H1 (cell line): ENCODE measurements around the gene ANKRD31. TPM values are rescaled to one million over a fixed set of nuclear protein-coding genes. Genes with fewer than 3 reads are reported as not detected.
A peak's percentile ranks its signal among the peaks of the same experiment; 100 is the strongest.

Experiments used
- ASH2L ChIP-seq: fragments of 200-600, 300-600 bp; sonication (generic); IDR thresholded peaks from one replicate; pipeline ENCODE4 v1.7.1; 2017; ENCODE audit warnings: low read length
- BACH1 ChIP-seq: IDR thresholded peaks from 2 replicates; pipeline ENCODE4 v1.6.1; 2012; ENCODE audit warnings: low read length, improper control_type of control experiment
- CBX5 ChIP-seq: fragments of 300-800, 300-1000 bp; sonication (generic); IDR thresholded peaks from 2 replicates; pipeline ENCODE4 v1.7.1; 2016; ENCODE audit warnings: antibody characterized with exemption, low read length, low read depth
- GABPA ChIP-seq: IDR thresholded peaks from 2 replicates; pipeline ENCODE4 v1.6.1; 2011; ENCODE audit warnings: mild to moderate bottlenecking, low read length, moderate library complexity, borderline replicate concordance; ENCODE audit not compliant: insufficient read depth
- HDAC6 ChIP-seq: IDR thresholded peaks from one replicate; pipeline ENCODE4 v1.7.1; 2012; ENCODE audit warnings: low read depth, mild to moderate bottlenecking, inconsistent platforms, low read length, moderate library complexity
- JUN ChIP-seq: IDR thresholded peaks from 2 replicates; pipeline ENCODE4 v1.6.1; 2011; ENCODE audit warnings: low read depth, mild to moderate bottlenecking, improper control_type of control experiment, low read length
- KDM5A ChIP-seq: fragments of 200-600 bp; IDR thresholded peaks from 2 replicates; pipeline ENCODE4 v1.7.1; 2012; ENCODE audit warnings: mild to moderate bottlenecking, low read length, inconsistent platforms, mixed read lengths
- NRF1 ChIP-seq: IDR thresholded peaks from 2 replicates; pipeline ENCODE4 v1.6.1; 2011; ENCODE audit warnings: mild to moderate bottlenecking, low read depth, low read length, improper control_type of control experiment
- POU5F1 ChIP-seq: IDR thresholded peaks from 2 replicates; pipeline ENCODE4 v1.6.1; 2011; ENCODE audit warnings: low read depth, mild to moderate bottlenecking, low read length, moderate library complexity
- RAD21 ChIP-seq, 2 experiments: IDR thresholded peaks in 1 of 2; conservative IDR thresholded peaks in 1 of 2; 2 replicates each; pipeline ENCODE4 v1.6.1; 2011; ENCODE audit warnings: low read depth in 2 of 2, low read length in 2 of 2, improper control_type of control experiment in 1 of 2, inconsistent platforms in 1 of 2, mild to moderate bottlenecking in 1 of 2, moderate library complexity in 1 of 2
- RBBP5 ChIP-seq: IDR thresholded peaks from 2 replicates; pipeline ENCODE4 v1.7.1; 2012; ENCODE audit warnings: low read depth, mild to moderate bottlenecking, inconsistent platforms, low read length, moderate library complexity, borderline replicate concordance
- RFX5 ChIP-seq: IDR thresholded peaks from 2 replicates; pipeline ENCODE4 v1.6.1; 2011; ENCODE audit warnings: low read depth, low read length, improper control_type of control experiment, borderline replicate concordance
- SIX5 ChIP-seq: IDR thresholded peaks from 2 replicates; pipeline ENCODE4 v1.6.1; 2011; ENCODE audit warnings: mild to moderate bottlenecking, low read depth, low read length
- SP1 ChIP-seq: IDR thresholded peaks from 2 replicates; pipeline ENCODE4 v1.6.1; 2011; ENCODE audit warnings: low read depth, low read length
- SP2 ChIP-seq: IDR thresholded peaks from 2 replicates; pipeline ENCODE4 v1.6.1; 2012; ENCODE audit warnings: mild to moderate bottlenecking, low read length, inconsistent platforms
- SRF ChIP-seq: IDR thresholded peaks from 2 replicates; pipeline ENCODE4 v1.6.1; 2011; ENCODE audit warnings: mild to moderate bottlenecking, low read depth, low read length, moderate library complexity
- SUZ12 ChIP-seq: fragments of 200-600 bp; sonication (generic); IDR thresholded peaks from 2 replicates; pipeline ENCODE4 v1.6.1; 2012; ENCODE audit warnings: mild to moderate bottlenecking, inconsistent platforms, low read length, moderate library complexity, mixed read lengths
- TEAD4 ChIP-seq: IDR thresholded peaks from 2 replicates; pipeline ENCODE4 v1.6.1; 2012; ENCODE audit warnings: low read depth, low read length, inconsistent platforms, mixed read lengths
- polyA plus RNA-seq, 7 experiments: library from polyadenylated mRNA; depleted of rRNA in 3 of 7; stranded (reverse) in 5 of 7; unstranded in 2 of 7; fragments of >200 nt in 5 of 7; fragments of 200-250 nt in 2 of 7; gene quantifications; 1 replicate in 5 of 7; 2 replicates in 1 of 7; 4 replicates in 1 of 7; pipeline versions ENCODE4 v1.2.1 to v1.2.3, GENCODE V29; 2011 to 2013; ENCODE audit warnings: missing spikeins in 2 of 7, mixed read lengths in 2 of 7
- total RNA-seq: library from RNA; stranded (reverse); fragmentation: NEBNext Ultra II Directional; extraction: Animal tissue kit (Norgen Biotek cat#: 25700); gene quantifications from 2 replicates; pipeline ENCODE4 v1.2.1, GENCODE V29; 2021
- TF ChIP-seq, protein P1 (sequence below): IDR thresholded peaks from 2 replicates; pipeline ENCODE4 v1.6.1; 2012; ENCODE audit warnings: inconsistent platforms
- TF ChIP-seq, protein P2 (sequence below), 3 experiments: IDR thresholded peaks; 1 replicate in 2 of 3; 2 replicates in 1 of 3; pipeline versions ENCODE4 v1.5.1 to v1.6.1; 2011; ENCODE audit warnings: low read length in 3 of 3, mild to moderate bottlenecking in 3 of 3, inconsistent platforms in 2 of 3, low read depth in 1 of 3, moderate library complexity in 1 of 3; ENCODE audit not compliant: insufficient read depth in 1 of 3; ENCODE audit errors: control extremely low read depth in 1 of 3
- TF ChIP-seq, protein P3 (sequence below): IDR thresholded peaks from 2 replicates; pipeline ENCODE4 v1.6.1; 2011; ENCODE audit warnings: low read depth, mild to moderate bottlenecking, low read length; ENCODE audit not compliant: insufficient read depth
- TF ChIP-seq, protein P4 (sequence below): IDR thresholded peaks from 2 replicates; pipeline ENCODE4 v1.6.1; 2011; ENCODE audit warnings: low read length, improper control_type of control experiment

ANKRD31 gene
- total and polyA plus RNA-seq, 2 of the 8 experiments (the other 6 are each of a cell fraction or from before 2014, with no cell fraction given), result 0.05 to 0.06 TPM

DNA sequence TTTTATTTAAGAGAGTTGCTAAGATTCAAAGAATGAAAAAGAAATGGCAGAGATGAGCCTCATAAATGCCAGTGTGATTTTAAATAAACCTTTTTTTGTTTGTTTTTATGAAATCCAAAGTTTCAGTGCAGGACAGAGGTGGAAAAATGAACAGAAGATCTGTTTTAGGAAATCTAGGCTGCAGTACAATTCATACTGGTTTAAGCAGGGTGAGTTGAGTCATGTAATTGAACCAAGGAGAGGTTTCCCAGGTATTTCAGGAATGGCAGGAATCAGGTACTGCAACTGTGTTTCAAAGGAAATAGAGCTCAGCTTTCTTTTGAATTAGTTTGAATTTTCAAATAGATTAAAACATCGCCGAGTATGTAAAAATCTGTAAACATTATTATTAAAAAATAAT lies 3.0 kb upstream of the ANKRD31 start (continued):
- TF ChIP-seq RFX5, result no peak
- TF ChIP-seq POU5F1, result no peak
- TF ChIP-seq SP2, result no peak
- TF ChIP-seq ASH2L, result peak; percentile 70
- TF ChIP-seq BACH1, result no peak
- TF ChIP-seq, protein P1, sequence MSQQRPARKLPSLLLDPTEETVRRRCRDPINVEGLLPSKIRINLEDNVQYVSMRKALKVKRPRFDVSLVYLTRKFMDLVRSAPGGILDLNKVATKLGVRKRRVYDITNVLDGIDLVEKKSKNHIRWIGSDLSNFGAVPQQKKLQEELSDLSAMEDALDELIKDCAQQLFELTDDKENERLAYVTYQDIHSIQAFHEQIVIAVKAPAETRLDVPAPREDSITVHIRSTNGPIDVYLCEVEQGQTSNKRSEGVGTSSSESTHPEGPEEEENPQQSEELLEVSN, result no peak
- TF ChIP-seq RAD21 (IDR thresholded peaks at IDR 0.05 in 1 of 2, conservative IDR thresholded peaks at IDR 0.05 in 1 of 2; ENCODE audit: low read depth in 2 of 2, low read length in 2 of 2), result no peak
- TF ChIP-seq, protein P2, sequence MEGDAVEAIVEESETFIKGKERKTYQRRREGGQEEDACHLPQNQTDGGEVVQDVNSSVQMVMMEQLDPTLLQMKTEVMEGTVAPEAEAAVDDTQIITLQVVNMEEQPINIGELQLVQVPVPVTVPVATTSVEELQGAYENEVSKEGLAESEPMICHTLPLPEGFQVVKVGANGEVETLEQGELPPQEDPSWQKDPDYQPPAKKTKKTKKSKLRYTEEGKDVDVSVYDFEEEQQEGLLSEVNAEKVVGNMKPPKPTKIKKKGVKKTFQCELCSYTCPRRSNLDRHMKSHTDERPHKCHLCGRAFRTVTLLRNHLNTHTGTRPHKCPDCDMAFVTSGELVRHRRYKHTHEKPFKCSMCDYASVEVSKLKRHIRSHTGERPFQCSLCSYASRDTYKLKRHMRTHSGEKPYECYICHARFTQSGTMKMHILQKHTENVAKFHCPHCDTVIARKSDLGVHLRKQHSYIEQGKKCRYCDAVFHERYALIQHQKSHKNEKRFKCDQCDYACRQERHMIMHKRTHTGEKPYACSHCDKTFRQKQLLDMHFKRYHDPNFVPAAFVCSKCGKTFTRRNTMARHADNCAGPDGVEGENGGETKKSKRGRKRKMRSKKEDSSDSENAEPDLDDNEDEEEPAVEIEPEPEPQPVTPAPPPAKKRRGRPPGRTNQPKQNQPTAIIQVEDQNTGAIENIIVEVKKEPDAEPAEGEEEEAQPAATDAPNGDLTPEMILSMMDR (IDR thresholded peaks at IDR 0.05; ENCODE audit: control extremely low read depth in 1 of 3, insufficient read depth in 1 of 3, low read depth in 1 of 3, low read length in 3 of 3), result no peak
- no peak for TF ChIP-seq GABPA
- no peak for TF ChIP-seq SIX5
- TF ChIP-seq SRF, result no peak
- TF ChIP-seq, protein P3, sequence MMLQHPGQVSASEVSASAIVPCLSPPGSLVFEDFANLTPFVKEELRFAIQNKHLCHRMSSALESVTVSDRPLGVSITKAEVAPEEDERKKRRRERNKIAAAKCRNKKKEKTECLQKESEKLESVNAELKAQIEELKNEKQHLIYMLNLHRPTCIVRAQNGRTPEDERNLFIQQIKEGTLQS, result no peak
- peak; percentile 97 for TF ChIP-seq TEAD4
- TF ChIP-seq SP1, result peak; percentile 87
- TF ChIP-seq RBBP5, result no peak
- no peak for TF ChIP-seq SUZ12
- TF ChIP-seq HDAC6, result no peak
- TF ChIP-seq, protein P4, sequence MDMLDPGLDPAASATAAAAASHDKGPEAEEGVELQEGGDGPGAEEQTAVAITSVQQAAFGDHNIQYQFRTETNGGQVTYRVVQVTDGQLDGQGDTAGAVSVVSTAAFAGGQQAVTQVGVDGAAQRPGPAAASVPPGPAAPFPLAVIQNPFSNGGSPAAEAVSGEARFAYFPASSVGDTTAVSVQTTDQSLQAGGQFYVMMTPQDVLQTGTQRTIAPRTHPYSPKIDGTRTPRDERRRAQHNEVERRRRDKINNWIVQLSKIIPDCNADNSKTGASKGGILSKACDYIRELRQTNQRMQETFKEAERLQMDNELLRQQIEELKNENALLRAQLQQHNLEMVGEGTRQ, result no peak
- TF ChIP-seq NRF1, result no peak
- no peak for TF ChIP-seq JUN
- no peak for TF ChIP-seq CBX5
- TF ChIP-seq KDM5A, result no peak
